CD14-positive monocyte (primary cell): Measurements from ENCODE around the gene SOCS4. TPM values are rescaled to one million over a fixed set of nuclear protein-coding genes. Genes with fewer than 3 reads are reported as not detected.
A peak's percentile ranks its signal among the peaks of the same experiment; 100 is the strongest.

Experiments
- DNase-seq, 3 donors: peaks; one replicate each; pipeline ENCODE4 v3.0.0-alpha.2; 2011 to 2022
- H2AFZ ChIP-seq: 2 replicates; pipeline ENCODE4 v1.6.0; 2012; ENCODE audit warnings: mild to moderate bottlenecking, low read depth, low read length, inconsistent platforms; ENCODE audit not compliant: insufficient read depth, poor library complexity, severe bottlenecking
- H3K27ac ChIP-seq, 2 donors: 1 replicate in 1 of 2; 2 replicates in 1 of 2; pipeline ENCODE4 v1.5.1; 2012 to 2013; ENCODE audit warnings: low read length in 2 of 2, control low read depth in 1 of 2, inconsistent platforms in 1 of 2, low read depth in 1 of 2, mild to moderate bottlenecking in 1 of 2
- H3K27me3 ChIP-seq, 2 donors: one replicate each; pipeline versions ENCODE4 v1.6.0 to v1.6.1; 2011 to 2013; ENCODE audit warnings: low read length in 2 of 2; ENCODE audit not compliant: control insufficient read depth in 2 of 2, insufficient read depth in 2 of 2
- H3K36me3 ChIP-seq, 2 donors: replicated peaks in 1 of 2; 1 replicate in 1 of 2; 2 replicates in 1 of 2; pipeline versions ENCODE4 v1.5.1 to v1.6.1; 2012 to 2013; ENCODE audit warnings: low read length in 2 of 2, control low read depth in 1 of 2, inconsistent platforms in 1 of 2, mild to moderate bottlenecking in 1 of 2; ENCODE audit not compliant: insufficient read depth in 2 of 2, control insufficient read depth in 1 of 2
- H3K4me1 ChIP-seq, 2 donors: 1 replicate in 1 of 2; 2 replicates in 1 of 2; pipeline versions ENCODE4 v1.5.1 to v1.6.1; 2012 to 2013; ENCODE audit warnings: low read length in 2 of 2, control low read depth in 1 of 2, inconsistent platforms in 1 of 2, mild to moderate bottlenecking in 1 of 2, moderate library complexity in 1 of 2; ENCODE audit not compliant: insufficient read depth in 2 of 2, control insufficient read depth in 1 of 2
- H3K4me2 ChIP-seq: replicated peaks from 2 replicates; pipeline ENCODE3; 2012; ENCODE audit warnings: low read length, moderate library complexity, mild to moderate bottlenecking; ENCODE audit not compliant: poor library complexity, severe bottlenecking; ENCODE audit errors: extremely low read depth
- H3K4me3 ChIP-seq, 3 experiments: fragments of 200-600 bp in 1 of 3; sonication (generic) in 1 of 3; replicated peaks in 1 of 3; 1 replicate in 2 of 3; 2 replicates in 1 of 3; pipeline ENCODE4 v1.5.1; 2011 to 2013; ENCODE audit warnings: low read length in 3 of 3, mild to moderate bottlenecking in 3 of 3, control low read depth in 2 of 3, low read depth in 2 of 3, inconsistent platforms in 1 of 3, moderate library complexity in 1 of 3
- H3K79me2 ChIP-seq: 2 replicates; pipeline ENCODE4 v1.6.0; 2012; ENCODE audit warnings: mild to moderate bottlenecking, control low read depth, inconsistent platforms, low read length, moderate library complexity; ENCODE audit not compliant: insufficient read depth
- H3K9ac ChIP-seq: 2 replicates; pipeline ENCODE4 v1.6.0; 2017; ENCODE audit warnings: low read length, mild to moderate bottlenecking; ENCODE audit not compliant: insufficient read depth, poor library complexity, severe bottlenecking
- H3K9me3 ChIP-seq, 2 donors: replicated peaks in 1 of 2; 1 replicate in 1 of 2; 2 replicates in 1 of 2; pipeline versions ENCODE4 v1.5.1 to v1.6.1; 2012 to 2013; ENCODE audit warnings: low read length in 2 of 2, control low read depth in 1 of 2; ENCODE audit not compliant: control insufficient read depth in 1 of 2, insufficient read depth in 1 of 2
- H4K20me1 ChIP-seq: 2 replicates; pipeline ENCODE4 v1.6.0; 2012; ENCODE audit warnings: mild to moderate bottlenecking, low read length, control low read depth, moderate library complexity; ENCODE audit not compliant: insufficient read depth
- H3K27ac Mint-ChIP-seq, 7 donors: one replicate each; pipeline ENCODE4 v1.8.0; 2020; ENCODE audit warnings: mild to moderate bottlenecking in 7 of 7, mixed read lengths in 7 of 7, moderate library complexity in 6 of 7, inconsistent platforms in 2 of 7
- H3K27me3 Mint-ChIP-seq, 3 donors: one replicate each; pipeline ENCODE4 v1.8.0; 2021 to 2022; ENCODE audit warnings: low read depth in 3 of 3, mild to moderate bottlenecking in 3 of 3, mixed read lengths in 3 of 3, moderate library complexity in 3 of 3, inconsistent platforms in 1 of 3
- H3K36me3 Mint-ChIP-seq, 2 donors: one replicate each; pipeline ENCODE4 v1.8.0; 2020; ENCODE audit warnings: mixed read lengths in 2 of 2, inconsistent platforms in 1 of 2, mild to moderate bottlenecking in 1 of 2
- H3K4me1 Mint-ChIP-seq: one replicate; pipeline ENCODE4 v1.8.0; 2020; ENCODE audit warnings: mild to moderate bottlenecking, mixed read lengths
- H3K4me3 Mint-ChIP-seq, 2 donors: one replicate each; pipeline ENCODE4 v1.8.0; 2020; ENCODE audit warnings: mild to moderate bottlenecking in 2 of 2, mixed read lengths in 2 of 2, moderate library complexity in 1 of 2
- H3K9me3 Mint-ChIP-seq, 7 donors: one replicate each; pipeline ENCODE4 v1.8.0; 2020 to 2022; ENCODE audit warnings: mixed read lengths in 7 of 7, mild to moderate bottlenecking in 6 of 7, moderate library complexity in 6 of 7, inconsistent platforms in 2 of 7
- WGBS: methylation state at CpG from one replicate; pipeline ENCODE4 v1.1.5; 2013; ENCODE audit warnings: missing lambda C conversion rate; ENCODE audit not compliant: insufficient coverage; 5-methylcytosine and 5-hydroxymethylcytosine counted together
- intact Hi-C, 2 donors: fragments of 100-400 bp; cut with micrococcal nuclease; formaldehyde crosslinking; loops; one replicate each; pipeline versions ENCODE4 v1.15.0 to v1.15.1; 2023
- polyA plus RNA-seq, 3 donors: library from polyadenylated mRNA; depleted of rRNA in 1 of 3; unstranded in 2 of 3; stranded (reverse) in 1 of 3; fragments of 300-500 nt in 2 of 3; fragments of >200 nt in 1 of 3; fragmentation: Illumina TruSeq in 2 of 3; gene quantifications; 1 replicate in 2 of 3; 2 replicates in 1 of 3; pipeline ENCODE4 v1.2.3, GENCODE V29; 2012 to 2021
- TF ChIP-seq, protein P1 (sequence below): fragments of 200-600 bp; IDR thresholded peaks from one replicate; pipeline ENCODE4 v1.8.0; 2022; ENCODE audit warnings: antibody characterized with exemption, mild to moderate bottlenecking

SOCS4 gene
- polyA plus RNA-seq, 3 donors: 2.5 to 5.0 (median 3.0) TPM

DNA sequence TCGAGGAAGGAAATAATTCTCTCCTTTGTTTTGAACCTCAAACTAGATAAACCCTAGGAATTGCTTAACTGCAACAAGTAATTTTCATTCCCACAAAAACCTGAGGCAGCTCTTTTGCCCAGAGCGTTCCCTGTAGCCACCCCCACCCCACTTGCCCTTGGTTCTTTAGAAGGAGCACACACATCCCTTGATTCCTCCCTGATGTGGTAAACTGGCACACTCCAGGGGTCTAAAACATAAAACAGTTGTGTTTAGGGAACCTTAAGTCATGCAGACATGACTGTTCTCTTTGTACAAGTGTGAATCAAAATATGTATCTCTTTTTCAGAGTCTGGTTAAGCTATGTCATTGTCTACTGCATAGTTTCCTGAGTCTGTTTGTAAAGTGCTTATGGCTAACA lies 38.4 kb downstream of the SOCS4 start:
- Histone ChIP-seq H3K4me1 (no peaks in the 10 kb centered on the region), H3K27me3 (no peaks in the 10 kb centered on the region), H4K20me1 (peaks cover 60% of the 10 kb centered on the region), H3K36me3 (peaks cover 44 to 81% of the 10 kb centered on the region in 2 donors), H3K9me3 (no peaks in the 10 kb centered on the region), H3K27ac (no peak overlapping the region), H3K4me3 (no peak overlapping the region), H3K79me2 (peaks cover 22% of the 10 kb centered on the region), H3K9ac (no peak overlapping the region), H2AFZ (no peak overlapping the region), H3K4me2 (no peak overlapping the region)
- no peaks in the 10 kb centered on the region for H3K4me1 Mint-ChIP-seq
- peak overlapping the region in 1 of 7 donors; percentile 6 for H3K27ac Mint-ChIP-seq
- H3K9me3 Mint-ChIP-seq: peaks cover 0 to 2% (median 0%) of the 10 kb centered on the region in 7 donors
- no CpG with 5 or more reads among the region's 2 CpGs for WGBS
- TF ChIP-seq, protein P1, sequence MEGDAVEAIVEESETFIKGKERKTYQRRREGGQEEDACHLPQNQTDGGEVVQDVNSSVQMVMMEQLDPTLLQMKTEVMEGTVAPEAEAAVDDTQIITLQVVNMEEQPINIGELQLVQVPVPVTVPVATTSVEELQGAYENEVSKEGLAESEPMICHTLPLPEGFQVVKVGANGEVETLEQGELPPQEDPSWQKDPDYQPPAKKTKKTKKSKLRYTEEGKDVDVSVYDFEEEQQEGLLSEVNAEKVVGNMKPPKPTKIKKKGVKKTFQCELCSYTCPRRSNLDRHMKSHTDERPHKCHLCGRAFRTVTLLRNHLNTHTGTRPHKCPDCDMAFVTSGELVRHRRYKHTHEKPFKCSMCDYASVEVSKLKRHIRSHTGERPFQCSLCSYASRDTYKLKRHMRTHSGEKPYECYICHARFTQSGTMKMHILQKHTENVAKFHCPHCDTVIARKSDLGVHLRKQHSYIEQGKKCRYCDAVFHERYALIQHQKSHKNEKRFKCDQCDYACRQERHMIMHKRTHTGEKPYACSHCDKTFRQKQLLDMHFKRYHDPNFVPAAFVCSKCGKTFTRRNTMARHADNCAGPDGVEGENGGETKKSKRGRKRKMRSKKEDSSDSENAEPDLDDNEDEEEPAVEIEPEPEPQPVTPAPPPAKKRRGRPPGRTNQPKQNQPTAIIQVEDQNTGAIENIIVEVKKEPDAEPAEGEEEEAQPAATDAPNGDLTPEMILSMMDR: no peak
- no peak overlapping the region for H3K4me3 Mint-ChIP-seq
- no peak for DNase-seq
- H3K36me3 Mint-ChIP-seq: peaks cover 56 to 62% of the 10 kb centered on the region in 2 donors
- intact Hi-C loops: no loop called here
- no peaks in the 10 kb centered on the region for H3K27me3 Mint-ChIP-seq

DNA sequence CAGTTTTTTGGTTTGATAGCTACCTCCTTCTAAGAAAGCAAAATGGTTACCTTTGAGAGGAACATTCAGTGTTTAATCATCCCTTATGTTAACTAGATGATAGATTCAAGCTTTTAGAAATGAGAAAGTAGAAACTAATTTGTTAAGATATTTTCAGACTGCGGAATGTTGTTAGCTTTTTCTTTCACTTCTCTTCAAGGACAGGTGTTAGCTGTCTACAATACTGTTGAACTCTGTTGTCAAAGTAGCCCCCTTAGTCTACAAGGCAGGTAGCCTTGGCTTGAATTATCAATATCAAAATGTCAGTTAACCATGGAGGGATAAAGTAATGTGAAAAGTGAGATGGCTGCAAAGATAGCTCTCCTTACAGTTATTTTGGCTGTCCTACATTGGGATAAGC lies 39.2 kb downstream of the SOCS4 start:
- Histone ChIP-seq H3K4me1 (no peaks in the 10 kb centered on the region), H3K27ac (peak overlapping the region in 1 of 2 donors; percentile 31), H3K4me2 (no peak overlapping the region), H3K9me3 (no peaks in the 10 kb centered on the region), H4K20me1 (peaks cover 52% of the 10 kb centered on the region), H3K27me3 (no peaks in the 10 kb centered on the region), H2AFZ (no peak overlapping the region), H3K4me3 (no peak overlapping the region), H3K36me3 (peaks cover 44 to 75% of the 10 kb centered on the region in 2 donors), H3K9ac (no peak overlapping the region), H3K79me2 (peaks cover 14% of the 10 kb centered on the region)
- H3K27me3 Mint-ChIP-seq: peaks cover 0 to 3% (median 1%) of the 10 kb centered on the region in 3 donors
- no CpG with 5 or more reads among the region's 1 CpG for WGBS
- H3K9me3 Mint-ChIP-seq: peaks cover 0 to 4% (median 0%) of the 10 kb centered on the region in 7 donors
- TF ChIP-seq, protein P1: no peak
- peaks cover 8% of the 10 kb centered on the region for H3K4me1 Mint-ChIP-seq
- peaks cover 54 to 55% of the 10 kb centered on the region in 2 donors for H3K36me3 Mint-ChIP-seq
- no peak overlapping the region for H3K4me3 Mint-ChIP-seq
- intact Hi-C loops: no loop called here
- no peak for DNase-seq
- H3K27ac Mint-ChIP-seq: peak overlapping the region in 2 of 7 donors; percentile 21 to 22
